ENCODE data around the gene ZNF823.

DNA sequence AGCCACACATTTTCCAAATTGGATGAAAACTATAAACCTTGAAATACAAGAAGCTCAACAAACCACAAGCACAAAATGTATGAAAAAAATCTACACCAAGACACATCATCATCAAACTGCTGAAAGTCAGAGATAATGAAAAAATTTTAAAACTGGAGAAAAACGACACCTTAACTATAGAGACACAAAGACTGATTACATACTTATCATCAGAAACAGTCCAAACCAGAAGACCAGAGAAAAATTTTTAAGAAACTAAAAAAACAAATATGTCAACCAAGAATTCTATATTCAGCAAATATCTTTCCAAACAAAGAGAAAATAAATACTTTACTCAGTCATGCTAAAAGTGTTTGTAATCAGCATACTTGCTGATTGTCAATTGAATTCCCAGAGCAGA is 8.5 kb upstream of the ZNF823 start:
- TF ChIP-seq, protein P1, sequence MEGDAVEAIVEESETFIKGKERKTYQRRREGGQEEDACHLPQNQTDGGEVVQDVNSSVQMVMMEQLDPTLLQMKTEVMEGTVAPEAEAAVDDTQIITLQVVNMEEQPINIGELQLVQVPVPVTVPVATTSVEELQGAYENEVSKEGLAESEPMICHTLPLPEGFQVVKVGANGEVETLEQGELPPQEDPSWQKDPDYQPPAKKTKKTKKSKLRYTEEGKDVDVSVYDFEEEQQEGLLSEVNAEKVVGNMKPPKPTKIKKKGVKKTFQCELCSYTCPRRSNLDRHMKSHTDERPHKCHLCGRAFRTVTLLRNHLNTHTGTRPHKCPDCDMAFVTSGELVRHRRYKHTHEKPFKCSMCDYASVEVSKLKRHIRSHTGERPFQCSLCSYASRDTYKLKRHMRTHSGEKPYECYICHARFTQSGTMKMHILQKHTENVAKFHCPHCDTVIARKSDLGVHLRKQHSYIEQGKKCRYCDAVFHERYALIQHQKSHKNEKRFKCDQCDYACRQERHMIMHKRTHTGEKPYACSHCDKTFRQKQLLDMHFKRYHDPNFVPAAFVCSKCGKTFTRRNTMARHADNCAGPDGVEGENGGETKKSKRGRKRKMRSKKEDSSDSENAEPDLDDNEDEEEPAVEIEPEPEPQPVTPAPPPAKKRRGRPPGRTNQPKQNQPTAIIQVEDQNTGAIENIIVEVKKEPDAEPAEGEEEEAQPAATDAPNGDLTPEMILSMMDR (IDR thresholded peaks at IDR 0.05) = no peak
- no peak for TF ChIP-seq POLR2AphosphoS5 (IDR thresholded peaks at IDR 0.05)

All from gastroesophageal sphincter (tissue), 3 donors.